ENCODE data around the gene FBXO41.

GRCh38 chr2:73264332-73264606 lies 20.0 kb downstream of the FBXO41 start:
- TF ChIP-seq CTCF (IDR thresholded peaks at IDR 0.05) (no peak), POLR2A (IDR thresholded peaks at IDR 0.05) (no peak)
